GM23248 (cell line): ENCODE measurements around the gene UBASH3B. TPM values are rescaled to one million over a fixed set of nuclear protein-coding genes. Genes with fewer than 3 reads are reported as not detected.
"Not testable (repeated sequence)": the region's sequence is repeated elsewhere in the genome, so short reads cannot be mapped to it uniquely, and the experiment has no call there.

Experiments used
- DNase-seq: peaks from one replicate; pipeline ENCODE4 v3.0.0-alpha.2; 2015
- H2AFZ ChIP-seq: fragments of 200-600 bp; sonication (generic); 2 replicates; pipeline ENCODE4 v1.6.1; 2016; ENCODE audit warnings: antibody characterized with exemption
- H3F3A ChIP-seq: fragments of 200-600 bp; sonication (generic); 2 replicates; pipeline ENCODE4 v1.6.1; 2016; ENCODE audit warnings: mild to moderate bottlenecking, antibody characterized with exemption, mixed run types; ENCODE audit not compliant: insufficient read depth
- H3K27ac ChIP-seq: fragments of 200-600 bp; sonication (generic); 2 replicates; pipeline ENCODE4 v1.5.1; 2016; ENCODE audit warnings: mild to moderate bottlenecking
- H3K27me3 ChIP-seq: fragments of 200-600 bp; sonication (generic); replicated peaks from 2 replicates; pipeline ENCODE4 v1.6.1; 2016; ENCODE audit warnings: mild to moderate bottlenecking; ENCODE audit not compliant: insufficient read depth
- H3K36me3 ChIP-seq: fragments of 200-600 bp; sonication (generic); 2 replicates; pipeline ENCODE4 v1.6.1; 2016; ENCODE audit warnings: low read depth, mild to moderate bottlenecking
- H3K4me1 ChIP-seq: fragments of 200-600 bp; sonication (generic); 2 replicates; pipeline ENCODE4 v1.6.1; 2016; ENCODE audit warnings: mild to moderate bottlenecking; ENCODE audit not compliant: insufficient read depth
- H3K4me2 ChIP-seq: fragments of 200-600 bp; sonication (generic); one replicate; pipeline ENCODE4 v1.6.1; 2016; ENCODE audit warnings: mild to moderate bottlenecking; ENCODE audit not compliant: unreplicated experiment
- H3K4me3 ChIP-seq: fragments of 200-600 bp; sonication (generic); 2 replicates; pipeline ENCODE4 v1.5.1; 2016; ENCODE audit warnings: mild to moderate bottlenecking
- H3K79me2 ChIP-seq: fragments of 200-600 bp; sonication (generic); 2 replicates; pipeline ENCODE4 v1.6.1; 2016; ENCODE audit warnings: mild to moderate bottlenecking; ENCODE audit not compliant: insufficient read depth
- H3K9ac ChIP-seq: fragments of 200-600 bp; sonication (generic); 2 replicates; pipeline ENCODE4 v1.6.1; 2016; ENCODE audit warnings: mild to moderate bottlenecking
- H3K9me2 ChIP-seq: fragments of 200-600 bp; sonication (generic); 2 replicates; pipeline ENCODE4 v1.6.1; 2016; ENCODE audit warnings: mixed run types, mild to moderate bottlenecking, moderate library complexity; ENCODE audit not compliant: insufficient read depth
- H3K9me3 ChIP-seq: fragments of 200-600 bp; sonication (generic); one replicate; pipeline ENCODE4 v1.6.1; 2017; ENCODE audit warnings: low read depth
- H4K20me1 ChIP-seq: fragments of 200-600 bp; sonication (generic); 2 replicates; pipeline ENCODE4 v1.6.0; 2016; ENCODE audit not compliant: insufficient read depth
- EZH2 ChIP-seq: fragments of 200-600 bp; sonication (generic); IDR thresholded peaks from 2 replicates; pipeline ENCODE4 v1.6.1; 2018; ENCODE audit warnings: antibody characterized with exemption, mild to moderate bottlenecking; ENCODE audit not compliant: insufficient read depth, poor library complexity, severe bottlenecking
- EZH2phosphoT487 ChIP-seq: fragments of 200-600 bp; sonication (generic); IDR thresholded peaks from 2 replicates; pipeline ENCODE4 v1.6.1; 2018; ENCODE audit warnings: antibody characterized with exemption, moderate library complexity, mild to moderate bottlenecking, low read depth; ENCODE audit not compliant: insufficient read depth
- WGBS, 2 experiments: methylation state at CpG; one replicate each; pipeline ENCODE4 v1.1.6; 2015 to 2017; ENCODE audit warnings: low lambda C conversion rate in 2 of 2, low coverage in 1 of 2; ENCODE audit errors: missing lambda C conversion rate in 2 of 2; 5-methylcytosine and 5-hydroxymethylcytosine counted together
- in situ Hi-C: fragments of 300-500 bp; cut with MboI; formaldehyde crosslinking; loops from 2 replicates; pipeline ENCODE4 v1.15.0; 2020
- polyA plus RNA-seq: library from polyadenylated mRNA; unstranded; fragments of >200 nt; fragmentation: Nextera tagmentation; extraction: Ambion mirVana; gene quantifications from 2 replicates; pipeline ENCODE4 v1.2.1, GENCODE V29; 2016
- total RNA-seq: library from RNA; depleted of rRNA; stranded (reverse); fragments of >200 nt; shearing (Covaris generic); gene quantifications from 2 replicates; pipeline ENCODE4 v1.2.3, GENCODE V29; 2014

Gene UBASH3B
- total and polyA plus RNA-seq, 2 experiments from 2014 or later = 15.5 to 19.7 TPM

- H3K9me3 ChIP-seq = no peaks in the 10 kb centered on the region
- no peak overlapping the region for H3K9ac ChIP-seq
- no peak for TF ChIP-seq EZH2phosphoT487
- no peak for TF ChIP-seq EZH2
- in situ Hi-C loops = no loop called here
- H2AFZ ChIP-seq = no peak overlapping the region
- H3K27ac ChIP-seq = no peak overlapping the region
- H3K4me3 ChIP-seq = no peak overlapping the region
- H3K4me2 ChIP-seq = no peak overlapping the region
- no peaks in the 10 kb centered on the region for H3K27me3 ChIP-seq
- no peak for DNase-seq
- H4K20me1 ChIP-seq = no peaks in the 10 kb centered on the region
- H3K4me1 ChIP-seq = peaks cover 32% of the 10 kb centered on the region
- 96 to 98% methylated on average over 4 of the region's 4 CpGs for WGBS, 2 experiments
- no peaks in the 10 kb centered on the region for H3K9me2 ChIP-seq
- H3F3A ChIP-seq = peaks cover 6% of the 10 kb centered on the region
- H3K79me2 ChIP-seq = peaks cover 67% of the 10 kb centered on the region
- no peaks in the 10 kb centered on the region for H3K36me3 ChIP-seq
Observed at GRCh38 chr11:122729139-122729538, 73.6 kb downstream of the UBASH3B start.

GRCh38 chr11:122730694-122731093, 75.2 kb downstream of the UBASH3B start:
- H4K20me1 ChIP-seq, in situ Hi-C loops, H3K9me2 ChIP-seq, H3F3A ChIP-seq, H3K9me3 ChIP-seq, H3K4me2 ChIP-seq, DNase-seq, H2AFZ ChIP-seq, H3K27me3 ChIP-seq, H3K36me3 ChIP-seq, H3K27ac ChIP-seq, H3K9ac ChIP-seq, H3K4me3 ChIP-seq: not testable (repeated sequence)
- 96 to 99% methylated on average over 8 of the region's 8 CpGs for WGBS, 2 experiments
- Histone ChIP-seq H3K79me2 (peaks cover 62% of the 10 kb centered on the region), H3K4me1 (peaks cover 27% of the 10 kb centered on the region)

- TF ChIP-seq EZH2phosphoT487 (no peak), EZH2 (no peak)
Observed at GRCh38 chr11:122731500-122731913, 76.0 kb downstream of the UBASH3B start.

GRCh38 chr11:122732342-122733315, 77.1 kb downstream of the UBASH3B start:
- Histone ChIP-seq H3K9me3 (no peaks in the 10 kb centered on the region), H3K79me2 (peaks cover 54% of the 10 kb centered on the region), H2AFZ (no peak overlapping the region), H3K27me3 (no peaks in the 10 kb centered on the region), H3K27ac (no peak overlapping the region), H4K20me1 (no peaks in the 10 kb centered on the region), H3K4me3 (no peak overlapping the region), H3K4me1 (peaks cover 14% of the 10 kb centered on the region), H3K9ac (no peak overlapping the region), H3K36me3 (no peaks in the 10 kb centered on the region), H3F3A (peaks cover 5% of the 10 kb centered on the region), H3K9me2 (no peaks in the 10 kb centered on the region), H3K4me2 (no peak overlapping the region)
- DNase-seq = no peak
- in situ Hi-C loops = no loop called here
- TF ChIP-seq EZH2phosphoT487 = no peak
- no peak for TF ChIP-seq EZH2
- WGBS, 2 experiments = 72 to 73% methylated on average over 8 of the region's 8 CpGs

More at GRCh38 chr11:122731500-122731913, 76.0 kb downstream of the UBASH3B start:
- Histone ChIP-seq H3K4me2 (peak overlapping the region; percentile 33), H3K9me3 (no peaks in the 10 kb centered on the region), H3K4me3 (no peak overlapping the region), H3K9me2 (no peaks in the 10 kb centered on the region), H4K20me1 (no peaks in the 10 kb centered on the region), H3K9ac (no peak overlapping the region), H3K4me1 (peaks cover 25% of the 10 kb centered on the region), H3F3A (peaks cover 5% of the 10 kb centered on the region), H3K27ac (peak overlapping the region; percentile 57), H2AFZ (no peak overlapping the region), H3K27me3 (no peaks in the 10 kb centered on the region), H3K79me2 (peaks cover 55% of the 10 kb centered on the region), H3K36me3 (no peaks in the 10 kb centered on the region)
- peak; percentile 92 for DNase-seq
- in situ Hi-C loops = no loop called here
- 27 to 29% methylated on average over 2 of the region's 2 CpGs for whole genome bisulfite sequencing, 2 experiments
